ENCODE data around the gene CHRNB4.

CHRNB4 gene

DNA sequence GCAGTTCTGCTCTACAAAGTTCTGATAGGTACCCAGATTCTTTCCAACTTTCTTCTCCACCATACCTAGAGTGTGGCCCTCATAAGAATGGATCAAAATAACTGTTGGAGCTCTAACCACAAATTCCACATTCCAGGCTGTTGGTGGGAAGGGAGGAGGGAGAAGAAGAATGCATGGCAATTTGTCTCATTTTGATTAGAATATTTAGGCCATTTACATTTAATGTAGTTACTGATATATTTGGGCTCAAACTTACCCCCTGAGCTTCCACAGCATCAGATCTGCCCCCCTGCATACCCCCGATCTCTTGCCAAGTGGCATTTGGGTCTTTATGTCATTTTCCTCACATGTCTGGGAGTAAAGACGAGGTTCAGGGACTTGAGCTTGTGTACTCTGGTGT is 7.7 kb downstream of the CHRNB4 start:
- H3K4me3 ChIP-seq (ENCODE audit: low read depth, low read length), result no peak overlapping the region
- TF ChIP-seq, protein P1, sequence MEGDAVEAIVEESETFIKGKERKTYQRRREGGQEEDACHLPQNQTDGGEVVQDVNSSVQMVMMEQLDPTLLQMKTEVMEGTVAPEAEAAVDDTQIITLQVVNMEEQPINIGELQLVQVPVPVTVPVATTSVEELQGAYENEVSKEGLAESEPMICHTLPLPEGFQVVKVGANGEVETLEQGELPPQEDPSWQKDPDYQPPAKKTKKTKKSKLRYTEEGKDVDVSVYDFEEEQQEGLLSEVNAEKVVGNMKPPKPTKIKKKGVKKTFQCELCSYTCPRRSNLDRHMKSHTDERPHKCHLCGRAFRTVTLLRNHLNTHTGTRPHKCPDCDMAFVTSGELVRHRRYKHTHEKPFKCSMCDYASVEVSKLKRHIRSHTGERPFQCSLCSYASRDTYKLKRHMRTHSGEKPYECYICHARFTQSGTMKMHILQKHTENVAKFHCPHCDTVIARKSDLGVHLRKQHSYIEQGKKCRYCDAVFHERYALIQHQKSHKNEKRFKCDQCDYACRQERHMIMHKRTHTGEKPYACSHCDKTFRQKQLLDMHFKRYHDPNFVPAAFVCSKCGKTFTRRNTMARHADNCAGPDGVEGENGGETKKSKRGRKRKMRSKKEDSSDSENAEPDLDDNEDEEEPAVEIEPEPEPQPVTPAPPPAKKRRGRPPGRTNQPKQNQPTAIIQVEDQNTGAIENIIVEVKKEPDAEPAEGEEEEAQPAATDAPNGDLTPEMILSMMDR (IDR thresholded peaks at IDR 0.05; ENCODE audit: insufficient read depth, low read length, missing control alignments), result no peak
- DNase-seq (ENCODE audit: low read depth, low spot score), result no peak
- POLR2A ChIA-PET, result no interaction called here
- CTCF ChIA-PET, result interaction anchor here (1.5 kb wide), 1 partner anchor 118 kb away, joined by 4 read pairs; no protein-coding TSS in a partner anchor

DNA sequence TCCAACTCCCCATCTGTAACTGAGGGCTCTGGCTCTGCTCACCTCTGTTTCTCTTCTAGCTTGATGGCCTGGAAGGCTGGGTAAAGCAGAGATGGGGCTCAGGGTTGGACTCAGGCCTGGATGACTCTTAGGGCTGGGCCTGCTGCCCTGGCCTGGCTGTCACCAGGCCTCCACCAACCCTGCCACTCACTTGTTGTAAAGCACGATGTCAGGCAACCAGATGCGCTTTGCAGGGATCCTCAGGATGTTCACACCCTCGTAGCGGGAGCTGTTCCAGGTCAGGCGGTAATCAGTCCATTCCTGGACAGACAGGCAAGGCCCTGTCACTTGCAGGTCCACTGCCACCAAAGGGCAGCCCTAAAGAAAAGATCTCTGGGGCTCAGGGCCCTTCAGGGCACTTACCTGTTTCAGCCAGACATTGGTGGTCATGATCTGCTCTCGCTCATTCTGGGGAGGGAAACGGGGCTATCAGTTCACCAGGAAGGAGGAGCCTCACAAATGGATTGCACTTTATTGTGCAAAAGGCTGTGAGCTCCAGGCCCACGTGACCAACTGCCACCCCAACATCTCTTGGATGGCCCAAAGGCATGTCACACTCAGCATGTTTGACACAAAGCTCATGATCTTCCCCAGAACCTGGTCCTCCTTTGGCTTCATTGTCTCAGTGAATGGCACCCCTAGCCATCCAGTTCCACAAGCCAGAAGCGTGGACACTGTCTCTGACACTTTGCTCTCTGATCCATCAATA is 9.9 kb downstream of the CHRNB4 start:
- ChIA-PET POLR2A (interaction anchor here (0.8 kb wide), 1 partner anchor 33 kb away, joined by 3 read pairs; no protein-coding TSS in a partner anchor), CTCF (interaction anchor here (1.5 to 4.4 kb wide), 3 partner anchors 8 to 78 kb away, joined by 5 to 18 read pairs (median 7); no protein-coding TSS in a partner anchor)
- no peak overlapping the region for H3K4me3 ChIP-seq (ENCODE audit: low read depth, low read length)
- no peak for DNase-seq (ENCODE audit: low read depth, low spot score)
- TF ChIP-seq, protein P1 (IDR thresholded peaks at IDR 0.05; ENCODE audit: insufficient read depth, low read length, missing control alignments), result no peak

DNA sequence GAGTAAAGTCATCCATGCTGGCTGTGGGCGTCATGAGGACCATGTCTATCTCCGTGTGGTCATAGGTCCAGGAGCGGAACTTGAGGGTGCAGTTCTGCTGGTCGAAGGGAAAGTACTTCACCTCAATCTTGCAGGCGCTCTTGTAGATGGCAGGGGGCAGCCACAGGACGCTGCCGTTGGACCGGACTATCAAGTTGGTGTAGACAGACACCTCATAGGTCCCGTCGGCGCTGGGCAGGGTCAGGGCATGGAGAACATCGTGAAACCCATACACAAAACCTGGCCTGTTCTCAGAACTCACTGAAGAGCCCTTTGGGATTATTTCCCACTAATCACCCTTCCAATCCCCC is 11.3 kb downstream of the CHRNB4 start:
- no peak for DNase-seq (ENCODE audit: low read depth, low spot score)
- TF ChIP-seq, protein P1 (IDR thresholded peaks at IDR 0.05; ENCODE audit: insufficient read depth, low read length, missing control alignments), result no peak
- POLR2A ChIA-PET, result no interaction called here
- no peak overlapping the region for H3K4me3 ChIP-seq (ENCODE audit: low read depth, low read length)
- CTCF ChIA-PET, result interaction anchor here (1.5 to 4.4 kb wide), 3 partner anchors 9 to 11 kb away, joined by 7 to 18 read pairs (median 15); no protein-coding TSS in a partner anchor

DNA sequence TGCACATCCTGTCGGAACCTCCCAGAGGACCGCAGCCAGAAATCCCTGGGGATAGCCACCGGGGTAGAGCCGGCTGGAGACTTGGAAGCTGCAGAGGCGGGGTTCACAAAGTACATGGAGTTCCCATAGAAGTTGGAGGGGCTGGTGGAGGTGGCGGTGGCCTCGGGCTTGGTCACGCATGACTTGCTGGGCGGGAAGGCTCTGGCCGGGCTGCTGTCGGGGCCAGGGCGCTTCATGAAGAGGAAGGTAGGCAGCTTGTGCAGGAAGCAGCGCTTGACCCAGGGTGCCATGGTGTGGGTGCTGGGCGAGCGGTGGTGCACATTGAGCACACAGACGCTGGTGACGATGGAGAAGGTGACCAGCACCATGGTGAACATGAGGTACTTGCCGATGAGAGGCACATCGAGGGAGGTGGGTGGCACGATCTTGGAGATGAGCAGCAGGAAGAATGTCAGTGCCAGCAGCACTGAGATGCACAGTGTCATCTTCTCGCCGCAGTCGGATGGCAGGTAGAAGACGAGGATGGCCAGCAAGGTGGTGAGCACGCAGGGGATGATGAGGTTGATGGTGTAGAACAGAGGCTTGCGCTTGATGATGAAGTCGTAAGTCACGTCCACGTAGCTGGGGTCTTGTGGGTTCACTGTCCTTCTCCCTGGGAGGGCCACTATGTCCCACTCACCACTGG is 11.8 kb downstream of the CHRNB4 start:
- POLR2A ChIA-PET, result no interaction called here
- CTCF ChIA-PET, result interaction anchor here (2.7 to 4.4 kb wide), 2 partner anchors 10 kb away, joined by 15 to 18 read pairs; no protein-coding TSS in a partner anchor
- TF ChIP-seq, protein P1 (IDR thresholded peaks at IDR 0.05; ENCODE audit: insufficient read depth, low read length, missing control alignments), result no peak
- DNase-seq (ENCODE audit: low read depth, low spot score), result no peak
- H3K4me3 ChIP-seq (ENCODE audit: low read depth, low read length), result no peak overlapping the region

DNA sequence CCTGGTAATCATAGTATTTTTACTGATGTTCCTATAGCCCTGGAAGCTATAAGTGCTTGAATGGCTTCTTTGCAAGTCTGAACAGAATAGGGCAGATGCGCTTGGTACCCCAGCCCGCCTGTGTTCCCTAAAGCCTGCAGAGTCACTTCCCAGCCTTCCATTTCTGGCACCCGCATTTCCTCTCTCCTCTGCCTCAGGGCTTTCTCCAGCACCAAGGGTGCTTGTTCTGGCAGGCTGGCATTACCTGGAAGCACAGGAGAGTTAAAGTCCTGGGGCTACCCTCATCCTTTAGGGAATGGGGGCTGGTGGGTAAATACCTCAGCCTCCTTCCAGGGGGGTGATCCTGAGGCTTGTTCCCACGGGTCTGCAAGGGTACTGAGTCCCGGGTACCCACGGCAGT is 12.8 kb downstream of the CHRNB4 start:
- ChIA-PET CTCF (interaction anchor here (1.6 to 4.4 kb wide), 3 partner anchors 9 to 82 kb away, joined by 4 to 18 read pairs (median 15); no protein-coding TSS in a partner anchor), POLR2A (no interaction called here)
- DNase-seq (ENCODE audit: low read depth, low spot score), result no peak
- TF ChIP-seq, protein P1 (IDR thresholded peaks at IDR 0.05; ENCODE audit: insufficient read depth, low read length, missing control alignments), result no peak
- no peak overlapping the region for H3K4me3 ChIP-seq (ENCODE audit: low read depth, low read length)

DNA sequence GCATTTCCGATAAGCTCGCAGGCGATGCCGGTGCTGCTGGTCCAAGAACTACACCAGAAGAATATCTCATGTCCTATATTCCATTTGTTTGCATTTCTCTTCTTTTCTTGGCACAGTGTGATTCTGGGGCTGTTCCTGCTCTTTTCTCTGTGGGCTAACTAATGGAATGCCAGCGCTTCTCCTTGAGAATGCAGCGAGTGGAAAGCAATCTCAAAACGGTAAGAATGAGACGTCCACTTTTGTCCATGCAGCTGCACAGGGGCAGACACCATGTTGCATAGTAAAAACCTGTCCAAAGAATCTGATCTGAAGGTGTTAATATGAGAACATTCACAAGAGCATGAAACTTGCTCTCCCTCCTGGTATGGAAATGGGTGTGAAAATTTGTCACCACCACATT is 13.7 kb downstream of the CHRNB4 start:
- no peak overlapping the region for H3K4me3 ChIP-seq (ENCODE audit: low read depth, low read length)
- ChIA-PET POLR2A (no interaction called here), CTCF (interaction anchor here (1.6 to 4.4 kb wide), 3 partner anchors 9 to 83 kb away, joined by 4 to 18 read pairs (median 15); no protein-coding TSS in a partner anchor)
- TF ChIP-seq, protein P1 (IDR thresholded peaks at IDR 0.05; ENCODE audit: insufficient read depth, low read length, missing control alignments), result no peak
- no peak for DNase-seq (ENCODE audit: low read depth, low spot score)
